ENCODE measurements around the gene ZNF462. TPM values are rescaled to one million over a fixed set of nuclear protein-coding genes. Genes with fewer than 3 reads are reported as not detected.

Gene ZNF462
- total and polyA plus RNA-seq, 2 donors = 2.0 to 6.6 TPM

GRCh38 chr9:106956971-106957370 lies 94.0 kb downstream of the ZNF462 start:
- H3K4me1 ChIP-seq (ENCODE audit: control insufficient read depth in 2 of 2, insufficient read depth in 2 of 2, low read length in 2 of 2) = peaks cover 10 to 17% of the 10 kb centered on the region in 2 donors
- 96% methylated on average over 5 of the region's 5 CpGs for WGBS
- no peak overlapping the region for H3K27ac ChIP-seq (ENCODE audit: low read depth in 1 of 2, low read length in 1 of 2)
- H3K9me3 ChIP-seq (ENCODE audit: control insufficient read depth in 2 of 2, insufficient read depth in 1 of 2, low read length in 1 of 2) = no peaks in the 10 kb centered on the region
- no peak overlapping the region for H3K4me3 ChIP-seq (ENCODE audit: low read length in 2 of 2)
- H3K27me3 ChIP-seq (ENCODE audit: control insufficient read depth in 2 of 2, insufficient read depth in 1 of 2, low read length in 1 of 2) = no peaks in the 10 kb centered on the region
- no peaks in the 10 kb centered on the region for H3K36me3 ChIP-seq (ENCODE audit: control insufficient read depth in 2 of 2, insufficient read depth in 2 of 2, low read length in 1 of 2)
- no peak for DNase-seq (ENCODE audit: low read depth in 6 of 9, low spot score in 9 of 9)

- Histone ChIP-seq H3K27ac (ENCODE audit: low read depth in 1 of 2, low read length in 1 of 2) (no peak overlapping the region), H3K36me3 (ENCODE audit: control insufficient read depth in 2 of 2, insufficient read depth in 2 of 2, low read length in 1 of 2) (no peaks in the 10 kb centered on the region), H3K4me3 (ENCODE audit: low read length in 2 of 2) (no peak overlapping the region), H3K27me3 (ENCODE audit: control insufficient read depth in 2 of 2, insufficient read depth in 1 of 2, low read length in 1 of 2) (no peaks in the 10 kb centered on the region), H3K9me3 (ENCODE audit: control insufficient read depth in 2 of 2, insufficient read depth in 1 of 2, low read length in 1 of 2) (no peaks in the 10 kb centered on the region), H3K4me1 (ENCODE audit: control insufficient read depth in 2 of 2, insufficient read depth in 2 of 2, low read length in 2 of 2) (peaks cover 10 to 17% of the 10 kb centered on the region in 2 donors)
- no peak for DNase-seq (ENCODE audit: low read depth in 6 of 9, low spot score in 9 of 9)
These were observed 96.1 kb downstream of the ZNF462 start for GRCh38 chr9:106958955-106959657.

- H3K27me3 ChIP-seq (ENCODE audit: control insufficient read depth in 2 of 2, insufficient read depth in 1 of 2, low read length in 1 of 2) = no peaks in the 10 kb centered on the region
- H3K4me3 ChIP-seq (ENCODE audit: low read length in 2 of 2) = no peak overlapping the region
- no peaks in the 10 kb centered on the region for H3K36me3 ChIP-seq (ENCODE audit: control insufficient read depth in 2 of 2, insufficient read depth in 2 of 2, low read length in 1 of 2)
- H3K4me1 ChIP-seq (ENCODE audit: control insufficient read depth in 2 of 2, insufficient read depth in 2 of 2, low read length in 2 of 2) = peaks cover 10 to 20% of the 10 kb centered on the region in 2 donors
- no peaks in the 10 kb centered on the region for H3K9me3 ChIP-seq (ENCODE audit: control insufficient read depth in 2 of 2, insufficient read depth in 1 of 2, low read length in 1 of 2)
- peak overlapping the region in 1 of 2 donors; percentile 56 for H3K27ac ChIP-seq (ENCODE audit: low read depth in 1 of 2, low read length in 1 of 2)
- DNase-seq (ENCODE audit: low read depth in 6 of 9, low spot score in 9 of 9) = peak in 3 of 9 donors; percentile 14 to 56 (median 14)
- WGBS = 23% methylated on average over 5 of the region's 5 CpGs
These were observed 97.3 kb downstream of the ZNF462 start for GRCh38 chr9:106960258-106960657.

GRCh38 chr9:106961623-106962022 lies 98.7 kb downstream of the ZNF462 start:
- H3K9me3 ChIP-seq (ENCODE audit: control insufficient read depth in 2 of 2, insufficient read depth in 1 of 2, low read length in 1 of 2) = no peaks in the 10 kb centered on the region
- H3K27ac ChIP-seq (ENCODE audit: low read depth in 1 of 2, low read length in 1 of 2) = no peak overlapping the region
- WGBS = 94% methylated on average over 2 of the region's 2 CpGs
- no peaks in the 10 kb centered on the region for H3K27me3 ChIP-seq (ENCODE audit: control insufficient read depth in 2 of 2, insufficient read depth in 1 of 2, low read length in 1 of 2)
- peaks cover 4 to 15% of the 10 kb centered on the region in 2 donors for H3K4me1 ChIP-seq (ENCODE audit: control insufficient read depth in 2 of 2, insufficient read depth in 2 of 2, low read length in 2 of 2)
- H3K36me3 ChIP-seq (ENCODE audit: control insufficient read depth in 2 of 2, insufficient read depth in 2 of 2, low read length in 1 of 2) = no peaks in the 10 kb centered on the region
- H3K4me3 ChIP-seq (ENCODE audit: low read length in 2 of 2) = no peak overlapping the region
- DNase-seq (ENCODE audit: low read depth in 6 of 9, low spot score in 9 of 9) = no peak

- Histone ChIP-seq H3K27me3 (ENCODE audit: control insufficient read depth in 2 of 2, insufficient read depth in 1 of 2, low read length in 1 of 2) (no peaks in the 10 kb centered on the region), H3K4me1 (ENCODE audit: control insufficient read depth in 2 of 2, insufficient read depth in 2 of 2, low read length in 2 of 2) (peaks cover 4 to 14% of the 10 kb centered on the region in 2 donors), H3K9me3 (ENCODE audit: control insufficient read depth in 2 of 2, insufficient read depth in 1 of 2, low read length in 1 of 2) (no peaks in the 10 kb centered on the region), H3K36me3 (ENCODE audit: control insufficient read depth in 2 of 2, insufficient read depth in 2 of 2, low read length in 1 of 2) (no peaks in the 10 kb centered on the region), H3K4me3 (ENCODE audit: low read length in 2 of 2) (no peak overlapping the region), H3K27ac (ENCODE audit: low read depth in 1 of 2, low read length in 1 of 2) (no peak overlapping the region)
- no peak for DNase-seq (ENCODE audit: low read depth in 6 of 9, low spot score in 9 of 9)
- 94% methylated on average over 2 of the region's 2 CpGs for WGBS
These were observed 99.2 kb downstream of the ZNF462 start for GRCh38 chr9:106962122-106962521.

- H3K9me3 ChIP-seq (ENCODE audit: control insufficient read depth in 2 of 2, insufficient read depth in 1 of 2, low read length in 1 of 2) = no peaks in the 10 kb centered on the region
- DNase-seq (ENCODE audit: low read depth in 6 of 9, low spot score in 9 of 9) = no peak
- no peaks in the 10 kb centered on the region for H3K36me3 ChIP-seq (ENCODE audit: control insufficient read depth in 2 of 2, insufficient read depth in 2 of 2, low read length in 1 of 2)
- peaks cover 4 to 14% of the 10 kb centered on the region in 2 donors for H3K4me1 ChIP-seq (ENCODE audit: control insufficient read depth in 2 of 2, insufficient read depth in 2 of 2, low read length in 2 of 2)
- H3K4me3 ChIP-seq (ENCODE audit: low read length in 2 of 2) = no peak overlapping the region
- H3K27me3 ChIP-seq (ENCODE audit: control insufficient read depth in 2 of 2, insufficient read depth in 1 of 2, low read length in 1 of 2) = no peaks in the 10 kb centered on the region
- 96% methylated on average over 8 of the region's 8 CpGs for WGBS
- no peak overlapping the region for H3K27ac ChIP-seq (ENCODE audit: low read depth in 1 of 2, low read length in 1 of 2)
These were observed 99.8 kb downstream of the ZNF462 start for GRCh38 chr9:106962615-106963363.

- Histone ChIP-seq H3K9me3 (ENCODE audit: control insufficient read depth in 2 of 2, insufficient read depth in 1 of 2, low read length in 1 of 2) (no peaks in the 10 kb centered on the region), H3K27ac (ENCODE audit: low read depth in 1 of 2, low read length in 1 of 2) (no peak overlapping the region), H3K4me3 (ENCODE audit: low read length in 2 of 2) (no peak overlapping the region), H3K36me3 (ENCODE audit: control insufficient read depth in 2 of 2, insufficient read depth in 2 of 2, low read length in 1 of 2) (no peaks in the 10 kb centered on the region), H3K4me1 (ENCODE audit: control insufficient read depth in 2 of 2, insufficient read depth in 2 of 2, low read length in 2 of 2) (peaks cover 4 to 14% of the 10 kb centered on the region in 2 donors), H3K27me3 (ENCODE audit: control insufficient read depth in 2 of 2, insufficient read depth in 1 of 2, low read length in 1 of 2) (no peaks in the 10 kb centered on the region)
- 72% methylated on average over 3 of the region's 3 CpGs for WGBS
- DNase-seq (ENCODE audit: low read depth in 6 of 9, low spot score in 9 of 9) = peak in 2 of 9 donors; percentile 20 to 37
These were observed 100.7 kb downstream of the ZNF462 start for GRCh38 chr9:106963684-106964083.

- H3K9me3 ChIP-seq (ENCODE audit: control insufficient read depth in 2 of 2, insufficient read depth in 1 of 2, low read length in 1 of 2) = no peaks in the 10 kb centered on the region
- H3K4me3 ChIP-seq (ENCODE audit: low read length in 2 of 2) = no peak overlapping the region
- peak; percentile 13 to 83 (median 56) for DNase-seq (ENCODE audit: low read depth in 6 of 9, low spot score in 9 of 9)
- H3K27ac ChIP-seq (ENCODE audit: low read depth in 1 of 2, low read length in 1 of 2) = no peak overlapping the region
- no peaks in the 10 kb centered on the region for H3K36me3 ChIP-seq (ENCODE audit: control insufficient read depth in 2 of 2, insufficient read depth in 2 of 2, low read length in 1 of 2)
- H3K27me3 ChIP-seq (ENCODE audit: control insufficient read depth in 2 of 2, insufficient read depth in 1 of 2, low read length in 1 of 2) = no peaks in the 10 kb centered on the region
- WGBS = 5% methylated on average over 2 of the region's 2 CpGs
- H3K4me1 ChIP-seq (ENCODE audit: control insufficient read depth in 2 of 2, insufficient read depth in 2 of 2, low read length in 2 of 2) = peaks cover 4 to 14% of the 10 kb centered on the region in 2 donors
These were observed 101.4 kb downstream of the ZNF462 start for GRCh38 chr9:106964329-106964728.

DNA sequence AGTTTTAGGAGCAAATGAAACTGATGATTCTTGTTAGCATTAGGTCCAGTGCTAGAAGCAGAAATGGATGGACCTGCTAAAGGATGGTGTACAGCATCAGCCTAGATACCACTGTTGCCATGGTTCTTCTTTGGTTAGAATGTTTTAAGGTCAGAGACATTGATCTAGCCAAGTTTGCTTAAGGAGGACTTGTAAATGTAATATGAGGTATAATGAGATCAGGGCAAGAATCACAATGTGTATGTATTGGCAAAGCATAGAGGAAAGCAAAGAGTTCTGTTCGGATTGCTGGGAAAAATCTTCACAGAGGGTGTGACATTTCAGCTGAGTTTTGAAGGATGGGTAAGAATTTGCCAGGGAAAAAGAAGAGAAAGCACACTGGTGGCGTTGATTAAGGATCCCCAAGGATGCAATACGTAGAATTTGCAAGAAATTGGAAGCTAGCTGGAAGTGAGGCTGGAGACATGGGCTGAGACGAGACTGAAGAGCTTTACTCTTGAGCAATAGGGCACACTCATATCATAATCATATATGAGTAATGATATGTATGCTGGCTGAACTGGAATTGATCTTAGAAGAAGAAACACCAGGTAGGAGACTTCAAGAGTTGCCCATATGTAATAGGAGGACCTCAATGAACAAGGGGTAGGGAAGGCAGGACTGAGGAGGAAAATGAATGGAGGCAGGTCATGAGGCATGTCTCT lies 102.0 kb downstream of the ZNF462 start:
- no peaks in the 10 kb centered on the region for H3K36me3 ChIP-seq (ENCODE audit: control insufficient read depth in 2 of 2, insufficient read depth in 2 of 2, low read length in 1 of 2)
- no peak overlapping the region for H3K4me3 ChIP-seq (ENCODE audit: low read length in 2 of 2)
- 97% methylated on average over 4 of the region's 4 CpGs for WGBS
- H3K4me1 ChIP-seq (ENCODE audit: control insufficient read depth in 2 of 2, insufficient read depth in 2 of 2, low read length in 2 of 2) = peaks cover 1 to 10% of the 10 kb centered on the region in 2 donors
- H3K27me3 ChIP-seq (ENCODE audit: control insufficient read depth in 2 of 2, insufficient read depth in 1 of 2, low read length in 1 of 2) = no peaks in the 10 kb centered on the region
- H3K9me3 ChIP-seq (ENCODE audit: control insufficient read depth in 2 of 2, insufficient read depth in 1 of 2, low read length in 1 of 2) = no peaks in the 10 kb centered on the region
- no peak for DNase-seq (ENCODE audit: low read depth in 6 of 9, low spot score in 9 of 9)
- no peak overlapping the region for H3K27ac ChIP-seq (ENCODE audit: low read depth in 1 of 2, low read length in 1 of 2)

Measured in thymus (tissue), 11 donors.